HFFc6 (cell line): ENCODE results near the gene SDS. TPM values are rescaled to one million over a fixed set of nuclear protein-coding genes. Genes with fewer than 3 reads are reported as not detected.

ENCODE experiments used
- DNase-seq: peaks from one replicate; pipeline ENCODE4 v3.0.0-alpha.2; 2018
- H3K27ac Mint-ChIP-seq: 2 replicates; pipeline ENCODE4 v1.8.0; 2020; ENCODE audit warnings: mild to moderate bottlenecking, mixed read lengths
- H3K27me3 Mint-ChIP-seq: 2 replicates; pipeline ENCODE4 v1.8.0; 2021; ENCODE audit warnings: mild to moderate bottlenecking, moderate library complexity, mixed read lengths; ENCODE audit not compliant: insufficient read depth
- H3K36me3 Mint-ChIP-seq: 2 replicates; pipeline ENCODE4 v1.8.0; 2021; ENCODE audit warnings: low read depth, mixed read lengths
- H3K4me1 Mint-ChIP-seq: 2 replicates; pipeline ENCODE4 v1.8.0; 2020; ENCODE audit warnings: low read depth, mixed read lengths
- H3K4me3 Mint-ChIP-seq: 2 replicates; pipeline ENCODE4 v1.8.0; 2020; ENCODE audit warnings: mild to moderate bottlenecking, moderate library complexity, mixed read lengths
- H3K9me3 Mint-ChIP-seq: 2 replicates; pipeline ENCODE4 v1.8.0; 2020; ENCODE audit warnings: mild to moderate bottlenecking, mixed read lengths
- CTCF ChIP-seq: fragments of 200-600 bp; sonication (generic); IDR thresholded peaks from 2 replicates; pipeline ENCODE4 v1.5.0; 2021; ENCODE audit warnings: antibody characterized with exemption, mild to moderate bottlenecking
- total RNA-seq, 6 experiments: library from RNA; stranded (reverse); fragmentation: NEBNext Ultra II Directional; extraction: Animal tissue kit (Norgen Biotek cat#: 25700); gene quantifications; 2 replicates in 1 of 6; 3 replicates in 5 of 6; pipeline ENCODE4 v1.2.3, GENCODE V29; 2021

Gene SDS
- total RNA-seq, 6 experiments from 2014 or later: not detected

GRCh38 chr12:113436586-113436985 lies 32.9 kb upstream of the SDS start:
- DNase-seq: no peak
- no peak for TF ChIP-seq CTCF
- H3K27ac Mint-ChIP-seq: no peak overlapping the region
- H3K27me3 Mint-ChIP-seq: peaks cover 4% of the 10 kb centered on the region
- no peak overlapping the region for H3K4me3 Mint-ChIP-seq
- H3K9me3 Mint-ChIP-seq: no peaks in the 10 kb centered on the region
- H3K36me3 Mint-ChIP-seq: no peaks in the 10 kb centered on the region
- H3K4me1 Mint-ChIP-seq: no peaks in the 10 kb centered on the region

- Mint-ChIP-seq H3K27ac (no peak overlapping the region), H3K4me3 (no peak overlapping the region), H3K36me3 (no peaks in the 10 kb centered on the region), H3K4me1 (no peaks in the 10 kb centered on the region), H3K9me3 (no peaks in the 10 kb centered on the region), H3K27me3 (peaks cover 3% of the 10 kb centered on the region)
- no peak for DNase-seq
- TF ChIP-seq CTCF: no peak
Measured at GRCh38 chr12:113435367-113435766, 31.7 kb upstream of the SDS start.

- H3K9me3 Mint-ChIP-seq: no peaks in the 10 kb centered on the region
- peaks cover 6% of the 10 kb centered on the region for H3K27me3 Mint-ChIP-seq
- H3K36me3 Mint-ChIP-seq: no peaks in the 10 kb centered on the region
- H3K4me1 Mint-ChIP-seq: no peaks in the 10 kb centered on the region
- H3K4me3 Mint-ChIP-seq: no peak overlapping the region
- TF ChIP-seq CTCF: no peak
- H3K27ac Mint-ChIP-seq: no peak overlapping the region
- DNase-seq: no peak
Measured at GRCh38 chr12:113432986-113433385, 29.3 kb upstream of the SDS start.

GRCh38 chr12:113428482-113428881 lies 24.8 kb upstream of the SDS start:
- Mint-ChIP-seq H3K27ac (no peak overlapping the region), H3K9me3 (no peaks in the 10 kb centered on the region), H3K36me3 (no peaks in the 10 kb centered on the region), H3K4me3 (no peak overlapping the region), H3K27me3 (peaks cover 6% of the 10 kb centered on the region), H3K4me1 (peaks cover under 1% of the 10 kb centered on the region; the same call in 1 of the 2 replicates)
- TF ChIP-seq CTCF: no peak
- no peak for DNase-seq

GRCh38 chr12:113427882-113428281 lies 24.2 kb upstream of the SDS start:
- peaks cover 6% of the 10 kb centered on the region for H3K27me3 Mint-ChIP-seq
- H3K9me3 Mint-ChIP-seq: no peaks in the 10 kb centered on the region

More at GRCh38 chr12:113427882-113428281, 24.2 kb upstream of the SDS start:
- no peaks in the 10 kb centered on the region for H3K36me3 Mint-ChIP-seq
- peaks cover 7% of the 10 kb centered on the region for H3K4me1 Mint-ChIP-seq
- H3K27ac Mint-ChIP-seq: no peak overlapping the region
- H3K4me3 Mint-ChIP-seq: no peak overlapping the region
- no peak for TF ChIP-seq CTCF
- no peak for DNase-seq
